Lung (tissue), 12 donors: ENCODE results near the gene THRAP3. TPM values are rescaled to one million over a fixed set of nuclear protein-coding genes. Genes with fewer than 3 reads are reported as not detected.

Source experiments
- ATAC-seq: fragments of 200-7000 bp; cut with Tn5 transposase; one replicate; pipeline ENCODE4 v1.9.1; 2020; ENCODE audit warnings: moderate number of reproducible peaks; ENCODE audit not compliant: insufficient read depth, low FRiP score
- DNase-seq, 3 donors: peaks; one replicate each; pipeline ENCODE4 v3.0.0-alpha.2; 2013 to 2017
- H3K27ac ChIP-seq, 2 donors: one replicate each; pipeline ENCODE4 v1.5.1; 2013; ENCODE audit warnings: mild to moderate bottlenecking in 2 of 2, moderate library complexity in 2 of 2, control low read depth in 1 of 2, inconsistent platforms in 1 of 2, low read depth in 1 of 2, low read length in 1 of 2
- H3K27me3 ChIP-seq, 3 donors: one replicate each; pipeline ENCODE4 v1.5.1; 2013; ENCODE audit warnings: low read length in 2 of 3; ENCODE audit not compliant: control insufficient read depth in 3 of 3, insufficient read depth in 3 of 3
- H3K36me3 ChIP-seq, 4 donors: one replicate each; pipeline ENCODE4 v1.5.1; 2013; ENCODE audit warnings: low read length in 4 of 4, mild to moderate bottlenecking in 1 of 4, moderate library complexity in 1 of 4; ENCODE audit not compliant: control insufficient read depth in 4 of 4, insufficient read depth in 4 of 4
- H3K4me1 ChIP-seq, 5 donors: one replicate each; pipeline ENCODE4 v1.5.1; 2013; ENCODE audit warnings: low read length in 5 of 5, mild to moderate bottlenecking in 2 of 5, moderate library complexity in 1 of 5; ENCODE audit not compliant: control insufficient read depth in 5 of 5, insufficient read depth in 5 of 5
- H3K4me3 ChIP-seq: one replicate; pipeline ENCODE4 v1.5.1; 2013; ENCODE audit warnings: mild to moderate bottlenecking, control low read depth, moderate library complexity
- H3K9ac ChIP-seq, 2 donors: one replicate each; pipeline ENCODE4 v1.5.1; 2013; ENCODE audit warnings: low read length in 2 of 2, control low read depth in 1 of 2; ENCODE audit not compliant: insufficient read depth in 1 of 2
- H3K9me3 ChIP-seq, 4 donors: one replicate each; pipeline ENCODE4 v1.5.1; 2013; ENCODE audit warnings: low read length in 3 of 4, mild to moderate bottlenecking in 1 of 4, moderate library complexity in 1 of 4; ENCODE audit not compliant: control insufficient read depth in 4 of 4, insufficient read depth in 3 of 4
- CTCF ChIP-seq: IDR thresholded peaks from 2 replicates; pipeline ENCODE4 v1.5.1; 2012; ENCODE audit warnings: mild to moderate bottlenecking; ENCODE audit errors: control extremely low read depth, extremely low read depth
- WGBS, 2 donors: extraction: QIAGEN DNeasy Blood & Tissue Kit; methylation state at CpG; one replicate each; pipeline ENCODE4 v1.1.7; 2013; 5-methylcytosine and 5-hydroxymethylcytosine counted together
- polyA plus RNA-seq, 2 donors: library from polyadenylated mRNA; stranded (reverse); fragments of 200-250 nt; gene quantifications; one replicate each; pipeline ENCODE4 v1.2.1, GENCODE V29; 2013
- total RNA-seq, 2 donors: library from RNA; depleted of rRNA in 1 of 2; stranded (reverse); fragments of >200 nt in 1 of 2; gene quantifications; one replicate each; pipeline ENCODE4 v1.2.1, GENCODE V29; 2014 to 2021
- donor health status: control.
- donor health status: control.
- donor health status: Bipolar disorder and iron deficiency.
- donor health status: healthy.
- donor health status: DM: yes; HTN: yes; CAD: no.

Gene THRAP3
- total and polyA plus RNA-seq, 4 donors, result 25.1 to 92.9 (median 67.3) TPM

GRCh38 chr1:36309397-36309796 lies 85.2 kb downstream of the THRAP3 start:
- no peak for TF ChIP-seq CTCF
- Histone ChIP-seq H3K4me3 (no peak overlapping the region), H3K27me3 (no peaks in the 10 kb centered on the region), H3K9ac (no peak overlapping the region), H3K4me1 (peaks cover 0 to 15% (median 3%) of the 10 kb centered on the region in 5 donors), H3K27ac (no peak overlapping the region), H3K36me3 (peaks cover 0 to 2% (median 0%) of the 10 kb centered on the region in 4 donors), H3K9me3 (no peaks in the 10 kb centered on the region)
- DNase-seq (no peak), ATAC-seq (no peak)
- 98 to 99% methylated on average over 7 of the region's 7 CpGs for WGBS, 2 donors

DNA sequence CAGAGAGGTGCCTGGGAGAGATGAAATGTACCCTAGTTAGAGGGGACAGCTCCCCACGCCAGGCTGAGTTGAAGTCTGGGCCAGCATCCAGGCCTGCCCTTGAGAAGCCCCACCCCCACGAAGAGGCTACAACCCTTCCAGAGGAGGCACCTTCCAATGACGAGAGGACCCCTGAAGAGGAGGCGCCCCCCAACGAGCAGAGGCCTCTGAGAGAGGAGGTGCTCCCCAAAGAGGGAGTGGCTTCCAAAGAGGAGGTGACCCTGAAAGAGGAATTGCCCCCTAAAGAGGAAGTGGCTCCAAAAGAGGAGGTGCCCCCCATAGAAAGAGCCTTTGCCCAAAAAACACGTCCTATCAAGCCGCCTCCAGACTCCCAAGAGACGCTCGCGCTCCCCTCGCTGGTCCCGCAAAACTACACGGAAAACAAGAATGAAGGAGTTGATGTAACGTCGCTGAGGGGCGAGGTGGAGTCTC lies 96.1 kb downstream of the THRAP3 start:
- Histone ChIP-seq H3K27ac (peak overlapping the region in 1 of 2 donors; percentile 78), H3K27me3 (no peaks in the 10 kb centered on the region), H3K9ac (no peak overlapping the region), H3K9me3 (no peaks in the 10 kb centered on the region), H3K4me1 (peaks cover 0 to 45% (median 19%) of the 10 kb centered on the region in 5 donors), H3K4me3 (no peak overlapping the region), H3K36me3 (peaks cover 0 to 7% (median 3%) of the 10 kb centered on the region in 4 donors)
- DNase-seq (peak; percentile 49 to 63 (median 50)), ATAC-seq (no peak)
- 16 to 36% methylated on average over 16 of the region's 16 CpGs for WGBS, 2 donors
- no peak for TF ChIP-seq CTCF

DNA sequence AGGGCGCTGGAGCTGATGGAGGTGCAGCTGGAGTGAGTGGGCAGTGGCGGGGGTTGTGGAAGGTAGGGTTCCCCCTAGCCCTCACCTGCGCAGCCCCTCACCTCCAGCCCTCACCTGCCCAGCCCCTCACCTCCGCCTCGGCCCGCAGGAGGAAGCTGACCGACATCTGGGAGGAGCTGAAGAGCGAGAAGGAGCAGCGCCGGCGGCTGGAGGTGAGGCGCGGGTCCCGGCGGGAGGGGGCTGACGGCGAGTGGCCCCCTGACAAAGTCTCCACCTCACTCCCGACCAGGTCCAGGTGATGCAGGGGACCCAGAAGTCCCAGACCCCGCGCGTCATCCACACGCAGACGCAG lies 96.5 kb downstream of the THRAP3 start:
- no peak for ATAC-seq
- peaks cover 0 to 7% (median 3%) of the 10 kb centered on the region in 4 donors for H3K36me3 ChIP-seq
- no peak for DNase-seq
- peak overlapping the region; percentile 25 for H3K4me3 ChIP-seq
- H3K27ac ChIP-seq, result peak overlapping the region in 1 of 2 donors; percentile 78
- 18 to 26% methylated on average over 22 to 23 of the region's 23 CpGs for WGBS, 2 donors
- no peak overlapping the region for H3K9ac ChIP-seq
- H3K27me3 ChIP-seq, result no peaks in the 10 kb centered on the region
- H3K9me3 ChIP-seq, result no peaks in the 10 kb centered on the region
- no peak for TF ChIP-seq CTCF
- H3K4me1 ChIP-seq, result peaks cover 0 to 41% (median 19%) of the 10 kb centered on the region in 5 donors
